Peyer's patch (tissue), 4 donors: ENCODE measurements around the gene ZNF367.

Source experiments
- CTCF ChIP-seq, 6 experiments: fragments of 450-650 bp in 4 of 6; fragments of 200-600 bp in 2 of 6; sonication (generic) in 1 of 6; IDR thresholded peaks; one replicate each; pipeline ENCODE4 v1.5.1; 2017 to 2019; ENCODE audit warnings: antibody characterized with exemption in 6 of 6, mild to moderate bottlenecking in 3 of 6, moderate library complexity in 1 of 6
- POLR2A ChIP-seq, 2 donors: fragments of 450-650 bp; IDR thresholded peaks; one replicate each; pipeline ENCODE4 v1.5.1; 2017; ENCODE audit warnings: antibody characterized with exemption in 2 of 2, mild to moderate bottlenecking in 2 of 2, moderate library complexity in 2 of 2

DNA sequence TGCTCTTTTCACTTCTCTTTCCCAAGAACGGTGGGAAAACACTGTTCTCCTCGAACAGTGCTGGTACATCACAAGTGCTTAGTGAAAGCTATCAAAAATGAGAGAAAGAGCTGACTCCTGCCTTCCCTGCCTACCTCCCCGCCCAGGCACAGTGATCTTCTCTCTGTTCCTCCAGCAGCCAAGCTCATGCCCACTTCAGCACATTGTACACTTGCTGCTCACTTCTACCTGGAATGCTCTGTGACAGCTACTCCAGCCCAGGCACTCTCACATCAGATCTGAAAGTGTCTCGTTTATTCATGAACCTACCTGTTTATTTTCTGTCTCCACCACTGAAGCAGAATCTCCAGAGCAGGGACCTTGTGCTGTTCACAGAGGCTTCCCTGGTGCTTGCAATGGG lies 36.5 kb downstream of the ZNF367 start:
- TF ChIP-seq CTCF (IDR thresholded peaks at IDR 0.05) (no peak), POLR2A (IDR thresholded peaks at IDR 0.05) (no peak)
